Endothelial cell of umbilical vein (primary cell): ENCODE data around the gene PRSS22. TPM values are rescaled to one million over a fixed set of nuclear protein-coding genes. Genes with fewer than 3 reads are reported as not detected.

ENCODE experiments used
- BruUV-seq: library from RNA; stranded (reverse); fragments of 400-500 nt; replicated peaks from 2 replicates; lab custom pipeline; 2021; lab: Mats Ljungman, UMichigan
- CTCF ChIA-PET: fragments of 300-600, 350-600 bp; sonication (Branson Sonifier 250); formaldehyde crosslinking; loops from one replicate; lab custom pipeline; 2021; ENCODE audit warnings: antibody characterized with exemption, inconsistent platforms; lab: Charles Lee
- POLR2A ChIA-PET: fragments of 300-600, 350-600 bp; sonication (Branson Sonifier 250); formaldehyde crosslinking; loops from one replicate; lab custom pipeline; 2021; ENCODE audit warnings: antibody characterized with exemption, inconsistent platforms; lab: Charles Lee
- DNase-seq: peaks from one replicate; pipeline ENCODE4 v3.0.0-alpha.2; 2011; ENCODE audit warnings: low read depth, low spot score
- FAIRE-seq: peaks from 2 replicates; lab custom pipeline; 2011; peaks lifted over from hg19 to GRCh38; lab: Jason Lieb, UNC
- H2AFZ ChIP-seq: 2 replicates; pipeline ENCODE4 v1.6.0; 2012; ENCODE audit warnings: low read depth, low read length, control low read depth, inconsistent platforms
- H3K27ac ChIP-seq: 2 replicates; pipeline ENCODE4 v1.5.1; 2011; ENCODE audit warnings: low read depth, mild to moderate bottlenecking, control low read depth, low read length, moderate library complexity; ENCODE audit not compliant: insufficient read depth
- H3K27me3 ChIP-seq, 2 experiments: 2 replicates each; pipeline versions ENCODE4 v1.6.0 to v1.6.1; 2011; ENCODE audit warnings: low read length in 2 of 2, mixed read lengths in 1 of 2; ENCODE audit not compliant: control insufficient read depth in 2 of 2, insufficient read depth in 2 of 2
- H3K36me3 ChIP-seq, 2 experiments: 2 replicates in 1 of 2; 3 replicates in 1 of 2; pipeline ENCODE4 v1.5.1; 2011; ENCODE audit warnings: low read length in 2 of 2, mild to moderate bottlenecking in 1 of 2, moderate library complexity in 1 of 2; ENCODE audit not compliant: control insufficient read depth in 2 of 2, insufficient read depth in 2 of 2; ENCODE audit errors: extremely low read depth in 1 of 2
- H3K4me1 ChIP-seq: 3 replicates; pipeline ENCODE4 v1.5.1; 2011; ENCODE audit warnings: mild to moderate bottlenecking, low read length; ENCODE audit not compliant: control insufficient read depth, insufficient read depth; ENCODE audit errors: extremely low read depth
- H3K4me2 ChIP-seq: 2 replicates; pipeline ENCODE4 v1.6.1; 2011; ENCODE audit warnings: low read length, control low read depth, mixed read lengths; ENCODE audit not compliant: insufficient read depth
- H3K4me3 ChIP-seq, 3 experiments: fragments of 200-600 bp in 1 of 3; sonication (generic), shearing (Covaris generic) in 1 of 3; replicated peaks in 1 of 3; 2 replicates each; pipeline ENCODE4 v1.5.1; 2011 to 2016; ENCODE audit warnings: control low read depth in 3 of 3, low read length in 3 of 3, mild to moderate bottlenecking in 2 of 3, inconsistent platforms in 1 of 3, low read depth in 1 of 3, moderate library complexity in 1 of 3; ENCODE audit not compliant: insufficient read depth in 1 of 3
- H3K79me2 ChIP-seq: 2 replicates; pipeline ENCODE4 v1.6.0; 2012; ENCODE audit warnings: low read length, inconsistent platforms; ENCODE audit not compliant: control insufficient read depth, insufficient read depth
- H3K9ac ChIP-seq: replicated peaks from 2 replicates; pipeline ENCODE3; 2011; ENCODE audit warnings: low read length, control low read depth; ENCODE audit not compliant: insufficient read depth; ENCODE audit errors: extremely low read depth
- H3K9me1 ChIP-seq: replicated peaks from 3 replicates; pipeline ENCODE4 v1.6.0; 2011; ENCODE audit warnings: mild to moderate bottlenecking, low read length; ENCODE audit not compliant: control insufficient read depth, insufficient read depth; ENCODE audit errors: extremely low read depth
- H3K9me3 ChIP-seq: replicated peaks from 2 replicates; pipeline ENCODE4 v1.5.1; 2012; ENCODE audit warnings: low read length, inconsistent platforms; ENCODE audit not compliant: control insufficient read depth, insufficient read depth
- H4K20me1 ChIP-seq: replicated peaks from 2 replicates; pipeline ENCODE3; 2011; ENCODE audit warnings: mild to moderate bottlenecking, low read length; ENCODE audit not compliant: control insufficient read depth, insufficient read depth; ENCODE audit errors: extremely low read depth
- EZH2 ChIP-seq: IDR thresholded peaks from 2 replicates; pipeline ENCODE4 v1.6.1; 2012; ENCODE audit warnings: borderline replicate concordance, low read depth, mild to moderate bottlenecking, moderate library complexity, low read length, inconsistent platforms; ENCODE audit not compliant: severe bottlenecking
- FOS ChIP-seq: IDR thresholded peaks from 2 replicates; pipeline ENCODE4 v1.6.1; 2011; ENCODE audit warnings: mild to moderate bottlenecking, low read length, moderate library complexity, borderline replicate concordance; ENCODE audit not compliant: insufficient read depth
- GATA2 ChIP-seq: IDR thresholded peaks from 2 replicates; pipeline ENCODE4 v1.7.0; 2011; ENCODE audit warnings: low read depth, mild to moderate bottlenecking, moderate library complexity, mixed read lengths, low read length; ENCODE audit not compliant: insufficient read length, insufficient read depth
- JUN ChIP-seq: IDR thresholded peaks from 2 replicates; pipeline ENCODE4 v1.6.1; 2011; ENCODE audit warnings: borderline replicate concordance, low read depth; ENCODE audit not compliant: insufficient read length, insufficient read depth
- MYC ChIP-seq: IDR thresholded peaks from one replicate; pipeline ENCODE4 v1.6.1; 2011; ENCODE audit warnings: mild to moderate bottlenecking, low read depth, low read length
- POLR2A ChIP-seq: IDR thresholded peaks from 2 replicates; pipeline ENCODE4 v1.6.1; 2012; ENCODE audit warnings: low read depth, mild to moderate bottlenecking, control low read depth, low read length
- POLR2AphosphoS5 ChIP-seq: IDR thresholded peaks from 2 replicates; pipeline ENCODE4 v1.6.1; 2012; ENCODE audit warnings: low read depth, mild to moderate bottlenecking, control low read depth, low read length, moderate library complexity; ENCODE audit not compliant: insufficient read depth
- dilution Hi-C: fragments of 300-500 bp; cut with MboI; formaldehyde crosslinking; loops from one replicate; pipeline ENCODE4 v1.15.0; 2019; ENCODE audit warnings: low sequenced_read_pairs; ENCODE audit not compliant: extremely low pct_ligation_motif_present
- intact Hi-C: fragments of 100-400 bp; cut with micrococcal nuclease; formaldehyde crosslinking; loops from one replicate; pipeline ENCODE4 v1.10.0; 2022
- polyA plus RNA-seq, 4 experiments: library from polyadenylated mRNA; depleted of rRNA in 3 of 4; stranded (reverse) in 3 of 4; unstranded in 1 of 4; fragments of >200 nt; gene quantifications; 2 replicates each; pipeline versions ENCODE4 v1.2.1 to v1.2.3, GENCODE V29; 2011 to 2012; ENCODE audit warnings: missing spikeins in 1 of 4
- total RNA-seq: library from RNA; stranded (reverse); gene quantifications from 2 replicates; pipeline ENCODE4 v1.2.3, GENCODE V29; 2021
- TF ChIP-seq, protein P1 (sequence below): IDR thresholded peaks from 2 replicates; pipeline ENCODE4 v1.6.1; 2011; ENCODE audit not compliant: insufficient read depth, insufficient read length
- TF ChIP-seq, protein P2 (sequence below), 2 donors: IDR thresholded peaks; 1 replicate in 1 of 2; 2 replicates in 1 of 2; pipeline ENCODE4 v1.5.1; 2011; ENCODE audit warnings: low read length in 2 of 2, mild to moderate bottlenecking in 2 of 2, moderate library complexity in 2 of 2, control low read depth in 1 of 2, inconsistent platforms in 1 of 2, low read depth in 1 of 2; ENCODE audit not compliant: insufficient read depth in 1 of 2; ENCODE audit errors: extremely low read depth in 1 of 2

Gene PRSS22
- total and polyA plus RNA-seq, 2 donors (not counting 3 experiments of a cell fraction or from before 2014, with no cell fraction given): not detected

DNA sequence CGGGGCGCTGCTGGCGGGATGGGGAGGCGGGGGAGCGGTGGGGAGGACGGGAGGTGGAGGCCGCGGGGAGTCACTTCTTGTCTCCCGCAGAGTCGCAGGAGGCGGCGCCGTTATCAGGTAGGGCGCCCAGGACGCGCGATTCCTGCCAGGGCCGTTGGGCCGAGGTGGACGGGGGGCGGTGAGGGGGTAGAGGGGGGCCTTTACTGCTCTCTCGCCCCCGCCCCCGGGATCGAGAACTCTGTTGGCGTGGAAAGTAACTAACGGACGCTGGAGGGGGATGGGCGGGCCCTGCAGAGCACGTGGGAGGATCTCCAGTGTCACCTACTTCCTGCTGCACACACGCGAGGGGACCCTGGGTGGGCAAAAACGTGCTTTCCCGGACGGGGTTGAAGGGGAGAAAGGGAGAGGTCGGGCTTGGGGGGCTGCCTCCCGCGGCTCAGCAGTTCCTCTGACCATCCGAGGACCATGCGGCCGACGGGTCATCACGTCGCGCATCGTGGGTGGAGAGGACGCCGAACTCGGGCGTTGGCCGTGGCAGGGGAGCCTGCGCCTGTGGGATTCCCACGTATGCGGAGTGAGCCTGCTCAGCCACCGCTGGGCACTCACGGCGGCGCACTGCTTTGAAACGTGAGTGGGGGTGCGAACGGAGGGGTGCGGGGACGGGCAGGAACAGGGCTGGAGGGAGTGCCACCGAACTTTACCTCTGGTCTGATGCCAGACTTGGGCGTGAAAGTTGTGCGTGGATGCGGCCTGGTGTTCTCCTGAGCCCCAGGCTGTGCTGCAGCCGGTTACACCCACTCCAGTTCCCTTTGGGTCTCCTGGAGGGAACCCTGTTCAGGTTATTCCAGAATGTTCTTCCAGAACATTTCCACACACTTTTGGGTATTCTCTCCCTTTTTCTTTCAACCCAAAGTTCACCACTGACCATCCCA lies 40.4 kb downstream of the PRSS22 start:
- ChIA-PET CTCF (interaction anchor here (1.3 kb wide), 1 partner anchor 89 kb away, joined by 3 read pairs; no protein-coding TSS in a partner anchor), POLR2A (no interaction called here)
- Histone ChIP-seq H3K9me3 (no peaks in the 10 kb centered on the region), H3K36me3 (no peaks in the 10 kb centered on the region), H3K9me1 (no peaks in the 10 kb centered on the region), H3K27me3 (no peaks in the 10 kb centered on the region), H3K4me1 (no peaks in the 10 kb centered on the region), H3K79me2 (no peaks in the 10 kb centered on the region), H3K4me3 (no peak overlapping the region), H4K20me1 (no peaks in the 10 kb centered on the region), H3K27ac (no peak overlapping the region), H3K9ac (no peak overlapping the region), H3K4me2 (no peak overlapping the region), H2AFZ (no peak overlapping the region)
- intact Hi-C loops (no loop called here), dilution Hi-C loops (no loop called here)
- TF ChIP-seq MYC: no peak
- TF ChIP-seq POLR2A: no peak
- TF ChIP-seq EZH2: no peak
- TF ChIP-seq FOS: no peak
- TF ChIP-seq GATA2: no peak
- TF ChIP-seq, protein P1, sequence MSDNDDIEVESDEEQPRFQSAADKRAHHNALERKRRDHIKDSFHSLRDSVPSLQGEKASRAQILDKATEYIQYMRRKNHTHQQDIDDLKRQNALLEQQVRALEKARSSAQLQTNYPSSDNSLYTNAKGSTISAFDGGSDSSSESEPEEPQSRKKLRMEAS: no peak
- no peak for TF ChIP-seq JUN
- TF ChIP-seq, protein P2, sequence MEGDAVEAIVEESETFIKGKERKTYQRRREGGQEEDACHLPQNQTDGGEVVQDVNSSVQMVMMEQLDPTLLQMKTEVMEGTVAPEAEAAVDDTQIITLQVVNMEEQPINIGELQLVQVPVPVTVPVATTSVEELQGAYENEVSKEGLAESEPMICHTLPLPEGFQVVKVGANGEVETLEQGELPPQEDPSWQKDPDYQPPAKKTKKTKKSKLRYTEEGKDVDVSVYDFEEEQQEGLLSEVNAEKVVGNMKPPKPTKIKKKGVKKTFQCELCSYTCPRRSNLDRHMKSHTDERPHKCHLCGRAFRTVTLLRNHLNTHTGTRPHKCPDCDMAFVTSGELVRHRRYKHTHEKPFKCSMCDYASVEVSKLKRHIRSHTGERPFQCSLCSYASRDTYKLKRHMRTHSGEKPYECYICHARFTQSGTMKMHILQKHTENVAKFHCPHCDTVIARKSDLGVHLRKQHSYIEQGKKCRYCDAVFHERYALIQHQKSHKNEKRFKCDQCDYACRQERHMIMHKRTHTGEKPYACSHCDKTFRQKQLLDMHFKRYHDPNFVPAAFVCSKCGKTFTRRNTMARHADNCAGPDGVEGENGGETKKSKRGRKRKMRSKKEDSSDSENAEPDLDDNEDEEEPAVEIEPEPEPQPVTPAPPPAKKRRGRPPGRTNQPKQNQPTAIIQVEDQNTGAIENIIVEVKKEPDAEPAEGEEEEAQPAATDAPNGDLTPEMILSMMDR (IDR thresholded peaks at IDR 0.05; ENCODE audit: extremely low read depth in 1 of 2, insufficient read depth in 1 of 2, low read depth in 1 of 2, low read length in 2 of 2): no peak
- TF ChIP-seq POLR2AphosphoS5: no peak
- no TSS peak for BruUV-seq
- DNase-seq (no peak), FAIRE-seq (no peak)
